ENCODE measurements around the gene FRK. TPM values are rescaled to one million over a fixed set of nuclear protein-coding genes. Genes with fewer than 3 reads are reported as not detected.

FRK gene
- total RNA-seq, 4 donors from 2014 or later, result 0.44 to 1.3 (median 0.63) TPM

- TF ChIP-seq CTCF (IDR thresholded peaks at IDR 0.05; ENCODE audit: low read depth), result no peak
These were observed 125.9 kb downstream of the FRK start for GRCh38 chr6:115934829-115935228.

- TF ChIP-seq CTCF (IDR thresholded peaks at IDR 0.05; ENCODE audit: low read depth), result no peak
These were observed 126.5 kb downstream of the FRK start for GRCh38 chr6:115934145-115934544.

GRCh38 chr6:115932481-115932880, 128.2 kb downstream of the FRK start:
- no peak for TF ChIP-seq CTCF (IDR thresholded peaks at IDR 0.05; ENCODE audit: low read depth)

GRCh38 chr6:115922971-115923370, 137.7 kb downstream of the FRK start:
- TF ChIP-seq CTCF (IDR thresholded peaks at IDR 0.05; ENCODE audit: low read depth), result no peak

GRCh38 chr6:115914098-115914497, 146.6 kb downstream of the FRK start:
- no peak for TF ChIP-seq CTCF (IDR thresholded peaks at IDR 0.05; ENCODE audit: low read depth)

- no peak for TF ChIP-seq CTCF (IDR thresholded peaks at IDR 0.05; ENCODE audit: low read depth)
These were observed 150.7 kb downstream of the FRK start for GRCh38 chr6:115909923-115910546.

GRCh38 chr6:115908906-115909559, 151.7 kb downstream of the FRK start:
- no peak for TF ChIP-seq CTCF (IDR thresholded peaks at IDR 0.05; ENCODE audit: low read depth)
